IgD-negative memory B cell (primary cell): ENCODE data around the gene L1CAM. TPM values are rescaled to one million over a fixed set of nuclear protein-coding genes. Genes with fewer than 3 reads are reported as not detected.

Experiments
- H3K27ac Mint-ChIP-seq, 3 donors: one replicate each; pipeline ENCODE4 v1.8.0; 2020 to 2022; ENCODE audit warnings: mild to moderate bottlenecking in 3 of 3, mixed read lengths in 3 of 3, moderate library complexity in 1 of 3
- H3K27me3 Mint-ChIP-seq: one replicate; pipeline ENCODE4 v1.8.0; 2021; ENCODE audit warnings: mixed read lengths
- H3K36me3 Mint-ChIP-seq: one replicate; pipeline ENCODE4 v1.8.0; 2020; ENCODE audit warnings: mild to moderate bottlenecking, mixed read lengths
- H3K4me1 Mint-ChIP-seq, 3 donors: one replicate each; pipeline ENCODE4 v1.8.0; 2020 to 2022; ENCODE audit warnings: mixed read lengths in 3 of 3, mild to moderate bottlenecking in 1 of 3
- H3K4me3 Mint-ChIP-seq, 4 donors: one replicate each; pipeline ENCODE4 v1.8.0; 2020 to 2022; ENCODE audit warnings: mild to moderate bottlenecking in 4 of 4, mixed read lengths in 4 of 4, moderate library complexity in 3 of 4
- H3K9me3 Mint-ChIP-seq, 3 donors: one replicate each; pipeline ENCODE4 v1.8.0; 2020 to 2021; ENCODE audit warnings: mixed read lengths in 3 of 3, mild to moderate bottlenecking in 1 of 3
- polyA plus RNA-seq: library from polyadenylated mRNA; unstranded; fragments of 300-500 nt; fragmentation: Illumina TruSeq; gene quantifications from one replicate; pipeline ENCODE4 v1.2.3, GENCODE V29; 2021

Gene L1CAM
- polyA plus RNA-seq, 1 donor from 2014 or later, result 1.8 TPM

GRCh38 chrX:153927922-153928760 lies 42.2 kb upstream of the L1CAM start:
- H3K27me3 Mint-ChIP-seq, result peaks cover 2% of the 10 kb centered on the region
- peaks cover 3% of the 10 kb centered on the region for H3K36me3 Mint-ChIP-seq
- H3K4me1 Mint-ChIP-seq, result peaks cover 29 to 37% (median 30%) of the 10 kb centered on the region in 3 donors
- peak overlapping the region; percentile 89 to 98 (median 95) for H3K4me3 Mint-ChIP-seq
- H3K9me3 Mint-ChIP-seq, result no peaks in the 10 kb centered on the region
- peak overlapping the region; percentile 99 for H3K27ac Mint-ChIP-seq

- Mint-ChIP-seq H3K27ac (peak overlapping the region; percentile 99), H3K27me3 (peaks cover 3% of the 10 kb centered on the region), H3K9me3 (no peaks in the 10 kb centered on the region), H3K4me1 (peaks cover 29 to 37% (median 35%) of the 10 kb centered on the region in 3 donors), H3K36me3 (peaks cover 3% of the 10 kb centered on the region), H3K4me3 (peak overlapping the region; percentile 89 to 98 (median 95))
Measured at GRCh38 chrX:153927672-153927921, 41.6 kb upstream of the L1CAM start.

- Mint-ChIP-seq H3K27me3 (peaks cover 4% of the 10 kb centered on the region), H3K4me1 (peaks cover 29 to 39% (median 36%) of the 10 kb centered on the region in 3 donors), H3K4me3 (peak overlapping the region; percentile 89 to 98 (median 95)), H3K9me3 (no peaks in the 10 kb centered on the region), H3K27ac (peak overlapping the region; percentile 99), H3K36me3 (peaks cover 3% of the 10 kb centered on the region)
Measured at GRCh38 chrX:153926858-153927671, 41.1 kb upstream of the L1CAM start.

- peaks cover 3% of the 10 kb centered on the region for H3K36me3 Mint-ChIP-seq
- no peaks in the 10 kb centered on the region for H3K9me3 Mint-ChIP-seq
- H3K4me3 Mint-ChIP-seq, result peak overlapping the region; percentile 89 to 98 (median 95)
- H3K27ac Mint-ChIP-seq, result peak overlapping the region; percentile 99
- H3K4me1 Mint-ChIP-seq, result peaks cover 29 to 39% (median 36%) of the 10 kb centered on the region in 3 donors
- H3K27me3 Mint-ChIP-seq, result peaks cover 4% of the 10 kb centered on the region
Measured at GRCh38 chrX:153926552-153926857, 40.5 kb upstream of the L1CAM start.

GRCh38 chrX:153925739-153926551 lies 40.0 kb upstream of the L1CAM start, which contains the start of gene ARHGAP4:
Gene ARHGAP4, minus strand, starts transcription at chrX:153926264. Its CDS starts 62 bp downstream, at chrX:153926202.
- peak within 1 kb of the TSS; percentile 99 for H3K27ac Mint-ChIP-seq
- no peaks in the 10 kb centered on the region for H3K9me3 Mint-ChIP-seq
- H3K36me3 Mint-ChIP-seq, result no peaks in the 10 kb centered on the region
- peaks cover 29 to 37% (median 36%) of the 10 kb centered on the region in 3 donors for H3K4me1 Mint-ChIP-seq
- peak within 1 kb of the TSS; percentile 93 to 98 (median 95) for H3K4me3 Mint-ChIP-seq
- H3K27me3 Mint-ChIP-seq, result peaks cover 4% of the 10 kb centered on the region

- H3K4me3 Mint-ChIP-seq, result peak overlapping the region; percentile 93 to 95 (median 94)
- peaks cover 4% of the 10 kb centered on the region for H3K27me3 Mint-ChIP-seq
- H3K36me3 Mint-ChIP-seq, result no peaks in the 10 kb centered on the region
- no peaks in the 10 kb centered on the region for H3K9me3 Mint-ChIP-seq
- H3K4me1 Mint-ChIP-seq, result peaks cover 29 to 37% (median 35%) of the 10 kb centered on the region in 3 donors
- peak overlapping the region; percentile 97 to 99 (median 98) for H3K27ac Mint-ChIP-seq
Measured at GRCh38 chrX:153925387-153925738, 39.4 kb upstream of the L1CAM start.

GRCh38 chrX:153924149-153924861 lies 38.3 kb upstream of the L1CAM start:
- peak overlapping the region; percentile 97 to 99 (median 98) for H3K27ac Mint-ChIP-seq
- no peaks in the 10 kb centered on the region for H3K9me3 Mint-ChIP-seq
- H3K27me3 Mint-ChIP-seq, result peaks cover 4% of the 10 kb centered on the region
- peak overlapping the region; percentile 93 to 95 (median 94) for H3K4me3 Mint-ChIP-seq
- H3K36me3 Mint-ChIP-seq, result no peaks in the 10 kb centered on the region
- peaks cover 29 to 36% (median 34%) of the 10 kb centered on the region in 3 donors for H3K4me1 Mint-ChIP-seq

GRCh38 chrX:153922932-153923857 lies 37.2 kb upstream of the L1CAM start:
- H3K4me1 Mint-ChIP-seq, result peaks cover 24 to 29% (median 28%) of the 10 kb centered on the region in 3 donors
- H3K27me3 Mint-ChIP-seq, result peaks cover 4% of the 10 kb centered on the region

GRCh38 chrX:153921511-153922446 lies 35.8 kb upstream of the L1CAM start:
- H3K27me3 Mint-ChIP-seq, result peaks cover 4% of the 10 kb centered on the region
- H3K36me3 Mint-ChIP-seq, result peaks cover 2% of the 10 kb centered on the region
- H3K27ac Mint-ChIP-seq, result no peak overlapping the region
- peak overlapping the region in 2 of 4 donors; percentile 64 to 82 for H3K4me3 Mint-ChIP-seq
- peaks cover 20 to 25% (median 23%) of the 10 kb centered on the region in 3 donors for H3K4me1 Mint-ChIP-seq
- H3K9me3 Mint-ChIP-seq, result no peaks in the 10 kb centered on the region

More at GRCh38 chrX:153922932-153923857, 37.2 kb upstream of the L1CAM start:
- Mint-ChIP-seq H3K4me3 (peak overlapping the region; percentile 89 to 95 (median 94)), H3K36me3 (peaks cover 2% of the 10 kb centered on the region), H3K9me3 (no peaks in the 10 kb centered on the region), H3K27ac (peak overlapping the region; percentile 97 to 99 (median 98))

GRCh38 chrX:153921070-153921469 lies 35.1 kb upstream of the L1CAM start:
- H3K27ac Mint-ChIP-seq, result no peak overlapping the region
- H3K4me3 Mint-ChIP-seq, result no peak overlapping the region
- peaks cover 18 to 24% (median 23%) of the 10 kb centered on the region in 3 donors for H3K4me1 Mint-ChIP-seq
- peaks cover 6% of the 10 kb centered on the region for H3K27me3 Mint-ChIP-seq
- no peaks in the 10 kb centered on the region for H3K9me3 Mint-ChIP-seq
- H3K36me3 Mint-ChIP-seq, result peaks cover 2% of the 10 kb centered on the region

- Mint-ChIP-seq H3K4me3 (no peak overlapping the region), H3K36me3 (peaks cover 2% of the 10 kb centered on the region), H3K27ac (no peak overlapping the region), H3K9me3 (no peaks in the 10 kb centered on the region), H3K27me3 (peaks cover 6% of the 10 kb centered on the region), H3K4me1 (peaks cover 17 to 23% (median 21%) of the 10 kb centered on the region in 3 donors)
Measured at GRCh38 chrX:153920546-153920945, 34.6 kb upstream of the L1CAM start.

- Mint-ChIP-seq H3K27ac (peak overlapping the region in 1 of 3 donors; percentile 23), H3K27me3 (peaks cover 5% of the 10 kb centered on the region), H3K9me3 (no peaks in the 10 kb centered on the region), H3K36me3 (peaks cover 2% of the 10 kb centered on the region), H3K4me1 (peaks cover 6 to 11% (median 9%) of the 10 kb centered on the region in 3 donors), H3K4me3 (no peak overlapping the region)
Measured at GRCh38 chrX:153919281-153919680, 33.3 kb upstream of the L1CAM start.
